Mesothelial cell of epicardium (in vitro differentiated cells): ENCODE data around the gene ANKRD11. TPM values are rescaled to one million over a fixed set of nuclear protein-coding genes. Genes with fewer than 3 reads are reported as not detected.

Source experiments
- DNase-seq, 2 experiments: peaks; one replicate each; pipeline ENCODE4 v3.0.0; 2021; ENCODE audit warnings: low spot score in 2 of 2; ENCODE audit not compliant: unreplicated experiment in 2 of 2
- H3K27ac Mint-ChIP-seq: 2 replicates; pipeline ENCODE4 v1.8.0; 2021; ENCODE audit warnings: mixed read lengths
- H3K27me3 Mint-ChIP-seq: 2 replicates; pipeline ENCODE4 v1.8.0; 2021; ENCODE audit warnings: low read depth, mixed read lengths
- H3K36me3 Mint-ChIP-seq: 2 replicates; pipeline ENCODE4 v1.8.0; 2021; ENCODE audit warnings: mixed read lengths
- H3K4me1 Mint-ChIP-seq: 2 replicates; pipeline ENCODE4 v1.8.0; 2021; ENCODE audit warnings: mixed read lengths
- H3K4me3 Mint-ChIP-seq: 2 replicates; pipeline ENCODE4 v1.8.0; 2021; ENCODE audit warnings: mild to moderate bottlenecking, moderate library complexity, mixed read lengths
- H3K9me3 Mint-ChIP-seq: 2 replicates; pipeline ENCODE4 v1.8.0; 2021; ENCODE audit warnings: mixed read lengths
- CTCF ChIP-seq: fragments of 200-600 bp; sonication (generic); IDR thresholded peaks from one replicate; pipeline ENCODE4 v1.5.0; 2021; ENCODE audit warnings: antibody characterized with exemption; ENCODE audit not compliant: unreplicated experiment
- total RNA-seq: library from RNA; stranded (reverse); gene quantifications from 3 replicates; pipeline ENCODE4 v1.2.1, GENCODE V29; 2021

The ANKRD11 gene
- total RNA-seq, 1 donor from 2014 or later, result 247 TPM

GRCh38 chr16:89369266-89369895, 121.0 kb downstream of the ANKRD11 start:
- Mint-ChIP-seq H3K4me1 (peaks cover 32% of the 10 kb centered on the region), H3K27me3 (no peaks in the 10 kb centered on the region), H3K4me3 (no peak overlapping the region), H3K9me3 (no peaks in the 10 kb centered on the region), H3K27ac (peak overlapping the region; percentile 92), H3K36me3 (no peaks in the 10 kb centered on the region)
- no peak for TF ChIP-seq CTCF
- DNase-seq, result no peak

GRCh38 chr16:89368604-89369249, 121.6 kb downstream of the ANKRD11 start:
- Mint-ChIP-seq H3K4me3 (no peak overlapping the region), H3K9me3 (no peaks in the 10 kb centered on the region), H3K4me1 (peaks cover 37% of the 10 kb centered on the region), H3K36me3 (no peaks in the 10 kb centered on the region), H3K27me3 (no peaks in the 10 kb centered on the region), H3K27ac (peak overlapping the region; percentile 92)
- TF ChIP-seq CTCF, result no peak
- DNase-seq, result no peak

- DNase-seq, result no peak
- Mint-ChIP-seq H3K27me3 (no peaks in the 10 kb centered on the region), H3K4me3 (no peak overlapping the region), H3K4me1 (peaks cover 40% of the 10 kb centered on the region), H3K9me3 (no peaks in the 10 kb centered on the region), H3K36me3 (no peaks in the 10 kb centered on the region), H3K27ac (no peak overlapping the region)
- TF ChIP-seq CTCF, result no peak
Observed at GRCh38 chr16:89367538-89367915, 122.8 kb downstream of the ANKRD11 start.

- Mint-ChIP-seq H3K4me1 (peaks cover 47% of the 10 kb centered on the region), H3K27me3 (no peaks in the 10 kb centered on the region), H3K9me3 (no peaks in the 10 kb centered on the region), H3K27ac (peak overlapping the region; percentile 69), H3K36me3 (no peaks in the 10 kb centered on the region), H3K4me3 (no peak overlapping the region)
- TF ChIP-seq CTCF, result no peak
- DNase-seq, result no peak
Observed at GRCh38 chr16:89366561-89367537, 123.5 kb downstream of the ANKRD11 start.

DNA sequence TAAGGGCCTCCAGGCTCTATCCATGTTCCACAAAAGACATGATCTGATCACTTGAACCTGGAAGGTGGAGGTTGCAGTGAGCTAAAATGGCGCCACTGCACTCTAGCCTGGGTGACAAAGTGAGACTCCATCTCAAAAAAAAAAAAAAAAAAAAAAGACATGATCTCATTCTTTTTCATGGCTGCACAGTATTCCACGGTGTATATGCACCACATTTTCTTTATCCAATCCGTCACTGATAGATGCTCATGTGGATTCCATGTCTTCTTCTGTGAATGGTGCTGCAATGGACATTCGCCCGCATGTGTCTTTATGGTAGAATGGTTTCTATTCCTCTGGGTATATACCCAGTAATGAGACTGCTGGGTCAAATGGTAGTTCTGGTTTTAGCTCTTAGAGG, 124.4 kb downstream of the ANKRD11 start:
- no peak for TF ChIP-seq CTCF
- no peak for DNase-seq
- no peaks in the 10 kb centered on the region for H3K27me3 Mint-ChIP-seq
- peak overlapping the region; percentile 39 for H3K27ac Mint-ChIP-seq
- no peaks in the 10 kb centered on the region for H3K36me3 Mint-ChIP-seq
- H3K9me3 Mint-ChIP-seq, result no peaks in the 10 kb centered on the region
- H3K4me3 Mint-ChIP-seq, result no peak overlapping the region
- peaks cover 56% of the 10 kb centered on the region for H3K4me1 Mint-ChIP-seq
